Aorta (tissue), 5 donors: ENCODE data around the gene TMEM115. TPM values are rescaled to one million over a fixed set of nuclear protein-coding genes. Genes with fewer than 3 reads are reported as not detected.

Experiments used
- ATAC-seq: fragments of 200-7000 bp; cut with Tn5 transposase; one replicate; pipeline ENCODE4 v1.9.1; 2022; ENCODE audit warnings: moderate library complexity; ENCODE audit not compliant: low FRiP score
- DNase-seq, 2 donors: peaks; one replicate each; pipeline ENCODE4 v3.0.0-alpha.2; 2020
- H3K27ac ChIP-seq, 2 donors: one replicate each; pipeline ENCODE4 v1.5.1; 2013; ENCODE audit warnings: low read length in 2 of 2, mild to moderate bottlenecking in 2 of 2, moderate library complexity in 2 of 2, control low read depth in 1 of 2, inconsistent platforms in 1 of 2, low read depth in 1 of 2
- H3K27me3 ChIP-seq, 2 donors: one replicate each; pipeline ENCODE4 v1.6.1; 2013; ENCODE audit warnings: control low read depth in 1 of 2, low read length in 1 of 2, mild to moderate bottlenecking in 1 of 2, moderate library complexity in 1 of 2; ENCODE audit not compliant: insufficient read depth in 2 of 2, control insufficient read depth in 1 of 2
- H3K36me3 ChIP-seq, 2 donors: one replicate each; pipeline ENCODE4 v1.6.1; 2013; ENCODE audit warnings: control low read depth in 1 of 2, low read length in 1 of 2, mild to moderate bottlenecking in 1 of 2; ENCODE audit not compliant: insufficient read depth in 2 of 2, control insufficient read depth in 1 of 2
- H3K4me1 ChIP-seq, 2 donors: one replicate each; pipeline ENCODE4 v1.6.1; 2013; ENCODE audit warnings: low read length in 2 of 2, control low read depth in 1 of 2, mild to moderate bottlenecking in 1 of 2, moderate library complexity in 1 of 2; ENCODE audit not compliant: insufficient read depth in 2 of 2, control insufficient read depth in 1 of 2
- H3K4me3 ChIP-seq, 2 donors: one replicate each; pipeline ENCODE4 v1.5.1; 2013; ENCODE audit warnings: low read length in 2 of 2, control low read depth in 1 of 2, mild to moderate bottlenecking in 1 of 2
- H3K9me3 ChIP-seq: one replicate; pipeline ENCODE4 v1.6.1; 2013; ENCODE audit warnings: mild to moderate bottlenecking, low read length; ENCODE audit not compliant: control insufficient read depth
- WGBS, 2 donors: extraction: QIAGEN DNeasy Blood & Tissue Kit; methylation state at CpG; one replicate each; pipeline ENCODE4 v1.1.7; 2013; 5-methylcytosine and 5-hydroxymethylcytosine counted together
- intact Hi-C, 2 donors: fragments of 100-400 bp; cut with DNase I; formaldehyde crosslinking; loops; one replicate each; pipeline versions ENCODE4 v1.14.2 to v1.15.0; 2022
- polyA plus RNA-seq, 2 donors: library from polyadenylated mRNA; stranded (reverse); fragments of 200-250 nt; gene quantifications; one replicate each; pipeline ENCODE4 v1.2.3, GENCODE V29; 2013
- total RNA-seq, 2 donors: library from RNA; stranded (reverse); fragmentation: NEBNext Ultra II Directional; extraction: Animal tissue kit (Norgen Biotek cat#: 25700); gene quantifications; one replicate each; pipeline ENCODE4 v1.2.1, GENCODE V29; 2021
- donor health status: healthy with polysubstance abuse.
- donor health status: Bipolar disorder and iron deficiency.
- donor health status: DM: no; HTN: no; CAD: no.
- donor health status: DM: no; HTN: no; CAD: no.
- donor health status: DM: yes; HTN: yes; CAD: no.

The TMEM115 gene
- total and polyA plus RNA-seq, 4 donors, result 10.3 to 32.9 (median 29.8) TPM

GRCh38 chr3:50319894-50320625, 39.3 kb downstream of the TMEM115 start:
- no peak overlapping the region for H3K27ac ChIP-seq
- DNase-seq, result peak in 1 of 2 donors; percentile 57
- ATAC-seq, result no peak
- no peaks in the 10 kb centered on the region for H3K9me3 ChIP-seq
- H3K36me3 ChIP-seq, result no peaks in the 10 kb centered on the region
- no peaks in the 10 kb centered on the region for H3K4me1 ChIP-seq
- no peak overlapping the region for H3K4me3 ChIP-seq
- WGBS, 2 donors, result 83% methylated on average over 29 of the region's 29 CpGs
- no peaks in the 10 kb centered on the region for H3K27me3 ChIP-seq
- intact Hi-C loops, result no loop called here

GRCh38 chr3:50319181-50319893, 40.0 kb downstream of the TMEM115 start:
- 90 to 94% methylated on average over 16 of the region's 16 CpGs for WGBS, 2 donors
- Histone ChIP-seq H3K27me3 (no peaks in the 10 kb centered on the region), H3K4me1 (no peaks in the 10 kb centered on the region), H3K27ac (no peak overlapping the region), H3K36me3 (no peaks in the 10 kb centered on the region), H3K4me3 (no peak overlapping the region), H3K9me3 (no peaks in the 10 kb centered on the region)
- no peak for ATAC-seq
- intact Hi-C loops, result no loop called here
- peak in 1 of 2 donors; percentile 41 for DNase-seq

- intact Hi-C loops, result no loop called here
- H3K36me3 ChIP-seq, result no peaks in the 10 kb centered on the region
- peak in 1 of 2 donors; percentile 57 for DNase-seq
- H3K4me3 ChIP-seq, result no peak overlapping the region
- no peaks in the 10 kb centered on the region for H3K9me3 ChIP-seq
- no peak overlapping the region for H3K27ac ChIP-seq
- H3K27me3 ChIP-seq, result no peaks in the 10 kb centered on the region
- 86 to 87% methylated on average over 10 of the region's 10 CpGs for WGBS, 2 donors
- no peak for ATAC-seq
- no peaks in the 10 kb centered on the region for H3K4me1 ChIP-seq
Observed at GRCh38 chr3:50318615-50319014, 40.7 kb downstream of the TMEM115 start.

- Histone ChIP-seq H3K27me3 (no peaks in the 10 kb centered on the region), H3K36me3 (no peaks in the 10 kb centered on the region), H3K4me3 (no peak overlapping the region), H3K4me1 (no peaks in the 10 kb centered on the region), H3K27ac (no peak overlapping the region), H3K9me3 (no peaks in the 10 kb centered on the region)
- ATAC-seq (no peak), DNase-seq (peak in 1 of 2 donors; percentile 33)
- intact Hi-C loops, result no loop called here
- WGBS, 2 donors, result 85 to 92% methylated on average over 11 of the region's 11 CpGs
Observed at GRCh38 chr3:50318163-50318562, 41.2 kb downstream of the TMEM115 start.

- 60 to 67% methylated on average over 6 of the region's 6 CpGs for WGBS, 2 donors
- DNase-seq, result peak in 1 of 2 donors; percentile 54
- H3K4me1 ChIP-seq, result no peaks in the 10 kb centered on the region
Observed at GRCh38 chr3:50317300-50317699, 42.0 kb downstream of the TMEM115 start.

GRCh38 chr3:50316657-50317242, 42.6 kb downstream of the TMEM115 start:
- Histone ChIP-seq H3K4me3 (no peak overlapping the region), H3K9me3 (no peaks in the 10 kb centered on the region), H3K4me1 (no peaks in the 10 kb centered on the region), H3K27ac (no peak overlapping the region), H3K36me3 (no peaks in the 10 kb centered on the region), H3K27me3 (no peaks in the 10 kb centered on the region)
- intact Hi-C loops, result no loop called here
- DNase-seq (peak in 1 of 2 donors; percentile 62), ATAC-seq (no peak)
- 81 to 83% methylated on average over 9 of the region's 9 CpGs for WGBS, 2 donors

More at GRCh38 chr3:50317300-50317699, 42.0 kb downstream of the TMEM115 start:
- ATAC-seq, result no peak
- no peaks in the 10 kb centered on the region for H3K27me3 ChIP-seq
- no peak overlapping the region for H3K4me3 ChIP-seq
- H3K27ac ChIP-seq, result no peak overlapping the region
- intact Hi-C loops, result no loop called here
- H3K9me3 ChIP-seq, result no peaks in the 10 kb centered on the region
- no peaks in the 10 kb centered on the region for H3K36me3 ChIP-seq

GRCh38 chr3:50314816-50315215, 44.5 kb downstream of the TMEM115 start:
- ATAC-seq, result no peak
- H3K36me3 ChIP-seq, result no peaks in the 10 kb centered on the region
- WGBS, 2 donors, result 96 to 100% methylated on average over 4 of the region's 4 CpGs
- H3K27me3 ChIP-seq, result no peaks in the 10 kb centered on the region
- no peaks in the 10 kb centered on the region for H3K4me1 ChIP-seq
- DNase-seq, result peak in 1 of 2 donors; percentile 25
- intact Hi-C loops, result no loop called here
- H3K9me3 ChIP-seq, result no peaks in the 10 kb centered on the region
- H3K4me3 ChIP-seq, result no peak overlapping the region
- H3K27ac ChIP-seq, result no peak overlapping the region

GRCh38 chr3:50314342-50314741, 45.0 kb downstream of the TMEM115 start:
- H3K4me3 ChIP-seq, result no peak overlapping the region
- H3K27me3 ChIP-seq, result no peaks in the 10 kb centered on the region
- whole genome bisulfite sequencing, 2 donors, result 61 to 67% methylated on average over 3 of the region's 3 CpGs
- no peaks in the 10 kb centered on the region for H3K4me1 ChIP-seq
- DNase-seq (peak in 1 of 2 donors; percentile 30), ATAC-seq (no peak)
- no peaks in the 10 kb centered on the region for H3K9me3 ChIP-seq
- H3K27ac ChIP-seq, result no peak overlapping the region
- intact Hi-C loops, result no loop called here
- H3K36me3 ChIP-seq, result no peaks in the 10 kb centered on the region
